Stimulated activated naive CD4-positive, alpha-beta T cell treated with Interleukin-2 at 50 U/mL for 16 hours (primary cell): Measurements from ENCODE around the gene CD46.
A peak's percentile ranks its signal among the peaks of the same experiment; 100 is the strongest.

Experiments
- DNase-seq: peaks from one replicate; lab custom pipeline; 2025; lab: John Stamatoyannopoulos, UW

The CD46 gene

DNA sequence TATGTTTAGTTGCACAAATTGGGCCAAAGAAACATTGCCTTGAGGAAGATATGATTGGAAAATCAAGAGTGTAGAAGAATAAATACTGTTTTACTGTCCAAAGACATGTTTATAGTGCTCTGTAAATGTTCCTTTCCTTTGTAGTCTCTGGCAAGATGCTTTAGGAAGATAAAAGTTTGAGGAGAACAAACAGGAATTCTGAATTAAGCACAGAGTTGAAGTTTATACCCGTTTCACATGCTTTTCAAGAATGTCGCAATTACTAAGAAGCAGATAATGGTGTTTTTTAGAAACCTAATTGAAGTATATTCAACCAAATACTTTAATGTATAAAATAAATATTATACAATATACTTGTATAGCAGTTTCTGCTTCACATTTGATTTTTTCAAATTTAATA lies 43.0 kb downstream of the CD46 start:
- no peak for DNase-seq

GRCh38 chr1:207797229-207797973 lies 45.5 kb downstream of the CD46 start:
- peak; percentile 68 for DNase-seq

GRCh38 chr1:207798847-207799246 lies 47.0 kb downstream of the CD46 start:
- DNase-seq = no peak

DNA sequence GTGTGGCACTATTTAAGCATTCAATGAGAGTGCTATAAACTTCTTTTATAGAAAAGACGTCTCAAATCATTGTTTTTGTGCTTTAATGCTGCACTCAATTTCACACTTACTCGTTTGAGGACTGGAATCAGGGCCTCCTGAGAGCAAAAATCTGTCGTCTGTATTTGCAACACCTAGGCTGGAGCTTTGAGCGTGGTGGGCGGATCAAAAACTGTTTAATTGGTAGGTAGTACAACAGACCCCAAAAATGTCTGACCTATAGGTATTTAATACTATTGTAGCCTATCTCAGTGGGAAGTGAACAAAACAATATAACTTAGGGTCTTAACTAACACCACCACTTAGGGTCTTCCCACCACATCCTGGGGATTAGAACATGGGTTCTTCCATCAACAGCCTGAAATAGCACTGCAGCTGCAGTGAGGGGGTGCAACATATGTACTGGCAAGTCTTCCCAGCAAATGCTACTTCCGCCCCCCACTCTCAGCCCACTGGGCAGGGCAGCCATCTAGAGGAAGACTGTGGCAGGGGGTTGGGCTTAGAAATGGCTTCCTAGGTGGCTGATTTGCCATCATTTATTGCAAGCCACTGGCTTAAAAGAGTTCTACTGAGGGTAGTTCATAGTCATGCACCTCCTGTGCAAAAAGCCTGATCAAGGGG lies 48.3 kb downstream of the CD46 start:
- DNase-seq = no peak

- no peak for DNase-seq
These were observed 50.0 kb downstream of the CD46 start for GRCh38 chr1:207801819-207802218.

- DNase-seq = no peak
These were observed 51.8 kb downstream of the CD46 start for GRCh38 chr1:207803678-207804077.

DNA sequence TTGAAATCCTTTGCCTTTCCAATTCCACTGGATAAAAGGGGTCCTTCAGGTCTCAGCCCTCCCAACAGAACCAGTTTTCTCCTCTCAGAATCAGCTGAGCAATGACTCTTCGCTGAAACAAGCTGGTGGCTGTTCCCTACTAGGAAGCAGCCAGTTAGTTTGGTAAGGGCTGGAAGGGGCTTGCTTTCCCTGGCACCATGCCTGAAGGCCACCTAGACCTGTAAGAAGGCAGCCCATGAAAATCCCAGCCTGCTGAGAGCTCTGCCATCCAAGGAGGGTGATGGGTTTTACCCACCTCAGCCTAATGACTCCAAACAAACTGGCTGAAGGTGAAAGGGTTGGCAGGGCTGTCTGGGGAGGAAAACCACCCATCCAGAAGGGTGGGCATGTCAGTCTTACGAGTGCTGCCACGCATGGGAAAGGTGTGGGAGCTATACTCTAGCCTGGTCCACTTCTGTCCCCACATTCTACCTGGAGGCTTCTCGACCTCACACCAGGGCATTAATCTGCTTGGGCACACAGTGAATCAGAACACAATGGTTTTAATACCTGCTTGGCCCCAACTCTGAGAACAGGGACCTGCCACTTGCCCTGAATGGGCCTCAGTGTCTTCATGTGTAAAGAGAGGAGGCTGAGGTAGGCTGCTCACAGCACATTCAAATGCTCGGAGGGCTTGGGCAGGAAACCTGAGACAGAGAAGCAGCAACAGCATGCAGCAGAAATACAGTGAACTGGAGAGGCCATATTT lies 53.0 kb downstream of the CD46 start:
- no peak for DNase-seq

- no peak for DNase-seq
These were observed 54.1 kb downstream of the CD46 start for GRCh38 chr1:207805841-207806421.

DNA sequence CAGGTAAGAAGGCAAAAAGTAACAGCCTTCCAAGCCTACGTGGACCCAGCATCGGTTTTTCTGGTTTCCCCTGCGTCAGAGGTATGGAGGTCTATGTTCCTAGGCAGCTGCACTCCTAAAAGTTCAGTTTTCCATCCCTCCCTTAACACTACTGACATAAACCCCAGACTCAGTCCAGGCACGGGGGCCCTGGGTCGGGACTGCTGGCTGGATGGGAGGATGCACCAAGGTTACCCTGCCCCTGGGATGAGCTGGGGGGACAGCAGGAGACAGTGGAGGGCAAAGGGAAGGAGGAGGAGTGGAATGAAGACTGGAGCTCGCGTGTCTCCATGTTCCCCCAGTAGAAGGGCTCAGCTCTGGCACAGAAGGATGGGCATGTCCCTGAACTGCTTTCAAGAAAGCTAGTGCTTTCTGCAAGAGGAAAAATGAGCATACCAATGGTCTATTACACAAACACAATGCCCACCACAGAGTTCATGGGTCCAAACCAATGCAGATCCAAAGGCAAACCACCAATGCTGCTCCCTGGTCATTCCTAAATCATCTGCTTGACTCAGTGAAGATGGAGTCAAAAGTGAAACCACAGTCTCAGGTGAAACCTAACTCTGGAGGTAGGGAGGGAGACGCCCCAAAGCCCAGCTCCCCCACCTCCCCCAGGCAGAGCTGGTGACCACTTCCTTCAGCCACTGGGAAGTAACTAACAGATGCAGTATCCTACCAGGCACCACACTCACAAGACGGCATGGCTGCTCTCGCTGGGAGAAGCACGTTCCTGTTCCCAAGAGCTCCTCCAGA lies 54.9 kb downstream of the CD46 start:
- DNase-seq = no peak

- no peak for DNase-seq
These were observed 55.5 kb downstream of the CD46 start for GRCh38 chr1:207807326-207807689.

DNA sequence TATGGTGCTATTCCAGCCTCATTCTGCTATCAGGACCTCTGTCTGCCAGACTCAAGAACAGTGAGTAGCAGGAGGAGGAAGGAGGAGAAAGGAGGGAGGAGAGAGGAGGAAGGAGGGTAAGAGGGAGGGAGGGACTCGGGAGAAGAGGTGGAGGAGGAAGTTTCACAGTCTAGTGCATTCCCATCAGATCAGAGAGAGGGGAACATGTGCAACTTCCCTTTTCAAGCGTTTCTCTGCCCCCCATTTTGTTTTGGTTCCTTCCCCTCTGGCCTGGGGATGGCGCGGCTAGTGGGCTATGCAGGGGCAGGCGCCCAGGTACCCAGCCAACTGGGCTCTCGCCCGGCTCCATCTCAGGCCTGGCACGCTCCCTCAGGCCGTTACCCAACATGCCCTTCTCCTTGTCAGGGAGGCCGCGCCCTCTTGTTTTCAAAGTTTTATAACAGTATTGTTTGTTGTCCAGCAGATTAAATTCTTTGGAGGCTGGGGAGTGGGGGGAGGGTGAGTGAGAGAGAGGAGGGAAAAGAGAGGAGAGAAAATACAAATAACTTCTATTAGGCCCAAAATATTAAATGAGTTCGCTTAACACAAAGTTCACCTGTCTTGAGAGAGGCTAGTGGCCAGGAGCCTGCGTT lies 56.0 kb downstream of the CD46 start:
- DNase-seq = no peak

GRCh38 chr1:207808322-207808705 lies 56.5 kb downstream of the CD46 start:
- DNase-seq = no peak

DNA sequence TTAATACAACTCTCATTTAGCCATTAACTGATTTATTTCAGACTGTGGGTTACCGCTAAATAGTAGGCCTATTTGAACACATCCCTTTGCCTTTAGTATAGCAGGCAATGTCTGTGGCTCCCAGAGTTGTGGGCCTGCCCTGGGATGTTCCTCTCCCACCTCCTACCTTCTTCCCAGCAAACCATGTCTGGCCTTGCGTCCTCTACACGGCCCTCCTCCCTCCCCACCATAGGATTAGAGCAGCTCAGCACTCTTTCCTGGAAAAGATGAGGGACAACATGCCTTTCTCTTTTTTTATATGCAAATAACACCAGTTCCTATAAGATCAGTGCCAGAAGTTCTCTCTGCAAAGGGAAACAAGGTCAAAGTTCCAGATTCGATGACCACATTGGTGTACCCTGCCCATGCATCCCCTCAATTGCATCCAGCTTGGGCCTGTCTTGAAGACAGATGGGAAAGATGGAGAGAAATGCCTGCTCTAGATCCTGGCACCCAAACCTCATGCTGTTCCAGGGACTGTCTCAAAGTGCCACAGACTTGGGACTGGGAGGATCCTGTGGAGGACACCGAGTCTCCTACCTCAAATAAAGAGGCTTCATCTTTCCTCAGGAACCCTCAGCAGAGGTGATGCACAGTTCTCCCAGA lies 57.2 kb downstream of the CD46 start:
- no peak for DNase-seq

DNA sequence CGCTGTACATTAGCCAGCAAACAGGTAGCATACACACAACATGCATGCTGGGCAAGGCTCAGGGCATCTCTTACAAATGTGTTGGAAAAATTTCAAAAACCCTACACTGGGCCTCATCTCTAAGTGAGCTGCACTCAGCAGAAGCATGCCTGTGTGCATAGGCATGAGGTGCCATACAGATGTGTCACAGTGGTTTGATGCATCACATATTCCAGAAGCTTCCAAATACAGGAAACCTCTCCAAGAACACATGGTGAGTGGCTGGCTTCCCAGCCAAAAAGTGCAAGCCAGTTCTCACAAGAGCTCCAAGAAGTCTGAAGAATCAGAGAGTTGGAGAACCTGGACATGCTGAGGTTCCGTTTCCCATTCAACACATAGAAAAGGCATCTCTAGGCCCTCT lies 58.3 kb downstream of the CD46 start:
- no peak for DNase-seq

DNA sequence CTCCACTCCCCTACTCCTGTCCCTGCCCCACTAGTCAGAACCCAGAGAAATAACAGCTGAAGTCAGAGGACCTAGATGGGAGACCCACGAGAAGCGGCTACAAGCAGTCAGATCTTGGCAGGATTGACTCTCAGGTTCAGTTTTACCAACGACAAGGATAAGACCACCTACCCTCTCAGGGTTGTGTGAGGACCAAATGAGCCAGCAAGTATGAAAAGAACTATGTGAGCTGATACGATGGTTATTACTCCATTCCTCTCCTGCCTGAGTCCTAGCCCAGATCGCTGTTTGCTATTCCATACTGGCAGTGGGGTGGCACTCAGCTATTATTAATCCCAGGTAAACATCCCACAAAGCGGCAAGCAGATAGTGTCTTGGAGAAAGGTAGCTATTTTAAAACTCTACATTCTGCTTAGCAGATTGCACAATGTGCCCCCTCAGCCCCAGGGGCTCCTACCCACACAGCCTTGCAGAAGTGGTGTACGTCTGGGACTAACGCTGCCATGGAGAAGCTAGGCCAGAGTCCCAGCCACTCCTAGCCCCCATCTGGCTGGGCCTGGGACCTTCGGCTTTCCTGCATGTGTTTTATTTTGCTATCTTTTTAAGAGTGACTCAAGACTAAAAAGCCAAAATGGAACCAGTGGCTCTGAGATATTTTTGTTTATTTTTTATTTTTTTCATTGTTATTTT lies 58.9 kb downstream of the CD46 start:
- no peak for DNase-seq

GRCh38 chr1:207811319-207811718 lies 59.5 kb downstream of the CD46 start:
- no peak for DNase-seq

- DNase-seq = no peak
These were observed 60.3 kb downstream of the CD46 start for GRCh38 chr1:207811920-207812720.

DNA sequence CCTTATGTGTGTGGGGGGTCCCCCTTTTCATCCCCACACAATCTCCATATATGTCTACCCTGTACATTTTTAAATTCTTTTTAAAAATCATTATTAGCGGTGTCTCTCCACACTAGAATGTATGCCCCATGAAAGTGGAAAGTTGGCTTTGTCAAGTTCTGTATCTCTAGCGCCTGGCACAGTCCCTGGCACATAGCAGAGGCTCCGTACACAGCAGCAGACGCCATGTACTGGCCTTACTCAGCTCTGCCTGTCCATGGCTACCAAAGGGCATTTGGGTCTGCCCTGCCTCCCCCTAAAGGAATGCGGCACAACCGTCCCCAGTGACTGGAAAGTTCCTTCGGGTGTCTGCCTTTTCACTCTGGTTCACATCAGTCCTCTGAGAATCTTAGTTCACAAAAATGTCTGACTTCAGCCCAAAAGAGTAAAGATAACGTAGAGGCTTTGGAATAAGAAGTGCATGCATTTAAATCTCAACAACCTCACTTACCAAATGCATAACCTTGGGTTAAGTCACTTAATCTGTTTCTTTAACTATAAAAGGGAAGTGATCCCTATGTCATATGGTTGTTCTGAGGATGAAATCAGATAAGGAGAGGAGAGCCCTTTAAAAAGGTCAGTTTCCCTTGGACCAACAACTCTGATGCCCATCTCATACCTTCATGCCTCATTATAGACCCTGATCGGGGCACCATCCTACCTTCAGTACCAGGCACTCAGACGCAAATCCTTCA lies 61.1 kb downstream of the CD46 start:
- DNase-seq = no peak

DNA sequence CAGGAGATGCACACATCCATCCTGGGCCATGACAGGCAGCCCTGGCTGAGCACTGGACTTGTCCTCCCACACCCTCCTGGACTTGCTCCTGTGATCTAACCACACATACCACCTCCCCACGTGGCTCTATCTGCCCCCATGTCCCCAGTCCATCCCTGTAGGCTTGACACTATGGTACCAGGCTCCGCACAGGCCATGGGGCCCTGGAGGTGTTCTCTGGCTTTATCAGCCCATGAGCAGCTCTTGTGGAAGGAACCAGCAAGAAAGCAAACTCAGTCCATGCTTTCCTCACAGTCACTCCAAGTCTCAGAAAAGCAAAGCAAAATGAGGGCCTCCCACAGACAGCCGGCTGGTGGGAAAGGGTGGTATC lies 61.6 kb downstream of the CD46 start:
- DNase-seq = no peak
